GM19467 (cell line): Measurements from ENCODE around the gene TLDC2.

Experiments
- ATAC-seq: cut with Tn5 transposase; IDR thresholded peaks from one replicate; pipeline ENCODE4 v1.9.1; 2021; ENCODE audit warnings: mild to moderate bottlenecking, moderate library complexity; ENCODE audit not compliant: unreplicated experiment

TLDC2 gene

DNA sequence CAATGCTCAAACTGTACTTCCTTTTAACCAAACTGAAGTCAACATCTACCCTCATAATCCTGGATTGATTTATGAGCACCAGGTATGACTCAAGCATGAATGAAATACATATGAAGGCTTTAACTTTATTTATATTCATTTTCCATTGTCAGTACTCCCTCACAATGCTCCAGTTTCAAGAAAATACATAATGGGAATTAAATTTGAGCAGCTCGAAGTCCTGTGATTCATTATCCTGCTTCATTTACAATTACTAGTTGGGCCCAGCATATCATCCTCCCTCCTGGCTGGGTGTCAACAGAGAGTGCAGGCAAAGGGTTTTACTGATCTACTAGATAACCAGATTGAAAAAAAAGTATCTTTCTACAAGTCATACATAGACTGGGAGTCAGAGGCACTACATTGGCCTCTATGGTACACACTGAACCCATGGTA, 65.5 kb downstream of the TLDC2 start:
- no peak for ATAC-seq
